ENCODE data around the gene CHDH.

CHDH gene

GRCh38 chr3:53826048-53826447 lies 20.2 kb downstream of the CHDH start:
- no peak for DNase-seq (ENCODE audit: low spot score)
- no peak for FAIRE-seq

GRCh38 chr3:53824795-53825194 lies 21.4 kb downstream of the CHDH start:
- FAIRE-seq = no peak
- no peak for DNase-seq (ENCODE audit: low spot score)

DNA sequence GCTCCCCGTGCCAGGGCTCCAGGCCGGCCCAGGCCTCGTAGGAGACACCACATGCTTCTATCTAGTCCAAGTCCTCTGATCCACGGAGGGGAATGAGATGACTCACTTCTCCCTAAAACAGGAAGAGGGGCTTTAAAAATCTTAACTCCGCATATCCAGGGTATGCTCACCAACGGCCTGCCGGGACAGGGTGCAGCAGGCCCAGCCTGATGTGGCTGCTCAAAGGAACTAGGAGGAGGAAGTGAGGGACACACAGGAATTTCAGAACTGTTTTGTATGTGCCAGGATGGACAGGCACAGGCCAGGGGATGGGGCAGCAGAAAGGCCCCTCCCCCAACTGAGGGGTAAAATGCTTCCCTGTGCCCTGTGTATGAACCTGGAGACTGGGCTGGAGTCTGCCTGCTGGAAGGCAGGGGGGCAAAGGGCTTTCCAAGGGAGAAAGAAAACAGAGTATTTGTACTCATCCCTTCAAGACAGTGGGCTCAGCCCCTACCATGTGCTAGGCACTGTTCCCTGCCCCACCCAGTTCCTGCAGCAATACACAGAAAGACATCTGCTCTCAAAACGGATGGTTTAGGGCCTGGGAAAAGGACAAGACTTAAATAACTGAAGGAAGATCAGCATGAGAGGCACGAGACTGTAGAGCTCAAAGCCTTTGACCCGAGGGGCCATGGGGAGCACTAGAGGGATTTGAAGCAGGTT lies 22.1 kb downstream of the CHDH start:
- DNase-seq (ENCODE audit: low spot score) = no peak
- no peak for FAIRE-seq

GRCh38 chr3:53823026-53823955 lies 22.9 kb downstream of the CHDH start:
- FAIRE-seq (no peak), DNase-seq (ENCODE audit: low spot score) (no peak)

DNA sequence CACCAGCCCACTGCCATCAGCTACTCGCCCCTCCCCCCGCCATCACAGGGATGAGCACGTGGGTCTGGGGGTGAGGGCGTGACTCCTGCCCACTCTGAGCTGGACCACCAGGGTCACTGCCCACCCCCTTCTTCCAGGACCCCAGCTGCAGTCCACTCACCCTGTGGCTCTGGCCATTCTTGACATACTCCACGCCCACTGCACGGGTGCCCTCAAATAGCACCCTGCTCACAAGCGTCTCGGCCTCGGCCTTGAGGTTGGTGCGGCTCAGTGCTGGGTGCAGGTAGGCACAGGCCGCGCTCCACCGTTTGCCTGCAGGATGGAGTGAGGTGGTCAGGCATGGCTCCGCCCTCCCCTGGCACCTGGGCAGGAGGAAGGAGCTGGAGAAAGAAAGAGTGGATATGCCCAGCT lies 23.9 kb downstream of the CHDH start:
- FAIRE-seq (no peak), DNase-seq (ENCODE audit: low spot score) (no peak)

DNA sequence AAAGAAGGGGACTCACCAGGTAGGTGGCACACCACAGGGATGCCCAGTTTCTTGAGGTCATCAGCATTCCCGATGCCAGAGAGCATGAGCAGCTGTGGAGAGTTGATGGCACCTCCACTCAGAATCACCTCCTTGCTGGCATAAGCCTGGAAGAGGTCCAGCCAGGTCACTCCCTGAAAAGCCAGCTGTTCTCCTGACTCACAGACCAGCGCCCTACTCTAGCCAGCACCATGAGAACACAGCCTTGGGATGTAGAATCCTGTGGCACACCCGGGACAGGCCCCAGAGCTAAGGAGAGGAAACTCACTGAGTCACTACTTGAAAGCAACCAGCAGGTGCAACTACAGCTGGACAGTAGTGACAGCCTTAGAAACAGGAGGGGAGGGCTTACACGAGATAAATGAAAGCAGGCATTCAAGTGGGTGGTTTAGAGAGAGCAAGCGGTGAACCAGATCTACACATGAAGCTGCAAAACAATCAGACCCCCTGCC lies 24.5 kb downstream of the CHDH start:
- no peak for FAIRE-seq
- no peak for DNase-seq (ENCODE audit: low spot score)

GRCh38 chr3:53820756-53821580 lies 25.3 kb downstream of the CHDH start:
- FAIRE-seq (no peak), DNase-seq (ENCODE audit: low spot score) (no peak)

GRCh38 chr3:53820084-53820483 lies 26.1 kb downstream of the CHDH start:
- FAIRE-seq (no peak), DNase-seq (ENCODE audit: low spot score) (no peak)

DNA sequence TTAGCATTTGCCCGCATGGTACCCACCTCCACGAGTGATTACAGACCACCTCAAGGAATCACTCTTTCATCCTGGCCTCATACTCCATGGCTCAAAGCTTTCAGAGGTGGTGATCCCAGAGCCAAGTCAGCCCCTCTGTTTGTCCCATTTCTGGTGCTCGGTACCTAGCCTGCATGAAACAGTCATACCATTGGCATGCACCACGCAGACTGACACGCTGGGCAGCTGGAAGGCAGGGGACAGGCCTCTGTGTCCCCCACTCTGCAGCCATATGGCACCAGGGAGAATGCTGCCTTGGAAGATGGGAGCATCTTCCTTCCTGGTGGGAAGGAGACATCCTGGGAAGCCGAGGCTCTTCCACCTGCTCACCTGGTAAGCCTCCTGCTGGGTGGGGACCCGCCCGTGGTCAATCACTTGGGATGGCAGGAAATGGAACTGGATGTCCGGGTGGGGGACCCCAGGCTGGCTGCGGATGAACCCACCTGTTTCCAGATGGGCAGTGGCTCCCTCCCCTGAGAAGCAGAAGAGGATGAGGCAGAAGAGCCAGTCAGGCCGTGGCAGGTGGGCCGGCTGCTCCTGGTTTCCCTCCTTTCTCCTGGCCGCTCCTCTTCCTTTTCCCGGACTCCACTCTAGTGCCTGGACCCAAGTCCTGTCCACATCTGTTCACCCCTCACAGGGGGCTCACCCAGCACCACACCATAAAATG lies 26.9 kb downstream of the CHDH start:
- no peak for FAIRE-seq

GRCh38 chr3:53818221-53819162 lies 27.7 kb downstream of the CHDH start:
- FAIRE-seq (no peak), DNase-seq (ENCODE audit: low spot score) (no peak)

More for the DNA sequence above, 26.9 kb downstream of the CHDH start:
- DNase-seq (ENCODE audit: low spot score) = no peak

DNA sequence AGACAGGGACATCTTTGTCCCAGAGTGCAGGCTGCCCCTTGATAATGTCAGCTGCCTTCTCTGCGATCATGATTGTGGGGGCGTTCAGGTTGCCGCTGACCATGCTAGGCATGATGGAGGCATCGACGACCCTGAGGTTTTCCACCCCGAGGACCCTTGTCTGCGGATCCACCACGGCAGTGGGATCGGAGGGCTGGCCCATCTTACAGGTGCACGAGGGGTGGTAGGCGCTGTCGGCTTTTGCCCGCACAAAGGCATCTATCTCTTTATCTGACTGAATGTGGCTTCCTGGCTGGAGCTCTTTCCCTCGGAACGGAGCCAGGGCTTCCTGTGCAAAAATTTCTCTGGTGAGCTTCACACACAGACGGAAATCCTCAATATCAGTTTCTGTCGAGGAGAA lies 28.4 kb downstream of the CHDH start:
- DNase-seq (ENCODE audit: low spot score) (no peak), FAIRE-seq (no peak)

DNA sequence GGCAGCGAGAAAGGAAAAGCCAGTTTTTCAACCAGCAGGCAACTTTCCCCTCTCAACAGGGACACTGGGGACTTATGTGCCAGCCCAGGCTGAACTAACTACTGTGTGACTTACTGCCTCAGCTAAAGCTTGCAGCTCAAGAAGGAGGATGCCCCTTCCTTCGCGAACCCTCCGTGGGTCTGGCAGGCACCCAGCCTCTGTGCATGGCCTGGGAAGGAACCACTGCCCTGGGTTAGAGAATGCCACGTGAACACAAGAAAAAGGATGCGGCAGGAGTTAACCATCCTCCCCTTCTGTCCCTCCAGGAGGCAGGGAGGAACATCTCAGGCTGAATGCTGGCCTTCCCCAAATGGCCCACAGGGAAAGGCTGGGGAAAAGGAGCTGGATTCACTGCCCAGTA lies 29.0 kb downstream of the CHDH start:
- FAIRE-seq (no peak), DNase-seq (ENCODE audit: low spot score) (no peak)

GRCh38 chr3:53816425-53816824 lies 29.8 kb downstream of the CHDH start:
- no peak for FAIRE-seq
- DNase-seq (ENCODE audit: low spot score) = no peak

DNA sequence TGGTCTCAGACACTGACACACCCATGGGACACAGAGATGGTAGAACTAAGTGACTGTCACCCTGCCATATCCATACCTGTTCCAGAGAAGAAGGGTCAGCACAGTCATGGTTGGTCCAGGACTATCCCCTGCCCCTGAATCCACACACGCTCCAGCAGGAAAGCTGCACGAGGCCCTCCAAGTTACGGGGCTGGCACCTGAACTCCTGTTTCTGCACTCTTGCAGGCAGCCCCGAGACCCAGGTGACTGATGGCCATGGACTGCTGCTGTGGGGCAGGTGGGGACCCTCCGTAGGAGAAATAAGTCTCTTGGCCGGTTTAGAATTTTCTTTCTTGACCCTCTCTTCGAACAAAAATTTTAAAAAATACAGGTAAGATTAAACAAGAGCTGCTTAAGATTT lies 30.6 kb downstream of the CHDH start:
- DNase-seq (ENCODE audit: low spot score) (no peak), FAIRE-seq (no peak)

- FAIRE-seq (no peak), DNase-seq (ENCODE audit: low spot score) (no peak)
Observed at GRCh38 chr3:53815067-53815466, 31.2 kb downstream of the CHDH start.

- DNase-seq (ENCODE audit: low spot score) = no peak
- no peak for FAIRE-seq
Observed at GRCh38 chr3:53813876-53814275, 32.3 kb downstream of the CHDH start.

DNA sequence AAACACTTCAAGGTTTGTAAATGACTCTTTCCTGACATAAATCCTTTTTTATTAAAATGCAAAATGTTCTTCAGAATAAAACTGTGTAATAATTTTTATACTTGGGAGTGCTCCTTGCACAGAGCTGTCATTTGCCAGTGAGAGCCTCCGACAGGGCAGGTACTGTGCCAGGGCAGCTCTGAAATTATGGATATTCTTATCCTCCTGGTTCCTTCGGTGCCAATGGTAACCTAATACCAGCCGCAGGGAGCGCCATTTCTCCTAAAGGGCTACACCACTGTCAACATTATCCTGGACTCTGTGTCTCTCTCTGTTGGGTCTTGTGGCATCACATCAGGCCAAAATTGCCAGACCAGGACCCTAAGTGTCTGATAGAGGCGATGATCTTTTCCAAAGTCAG lies 33.0 kb downstream of the CHDH start:
- no peak for DNase-seq (ENCODE audit: low spot score)
- FAIRE-seq = no peak

- DNase-seq (ENCODE audit: low spot score) (no peak), FAIRE-seq (no peak)
Observed at GRCh38 chr3:53812434-53812833, 33.8 kb downstream of the CHDH start.

DNA sequence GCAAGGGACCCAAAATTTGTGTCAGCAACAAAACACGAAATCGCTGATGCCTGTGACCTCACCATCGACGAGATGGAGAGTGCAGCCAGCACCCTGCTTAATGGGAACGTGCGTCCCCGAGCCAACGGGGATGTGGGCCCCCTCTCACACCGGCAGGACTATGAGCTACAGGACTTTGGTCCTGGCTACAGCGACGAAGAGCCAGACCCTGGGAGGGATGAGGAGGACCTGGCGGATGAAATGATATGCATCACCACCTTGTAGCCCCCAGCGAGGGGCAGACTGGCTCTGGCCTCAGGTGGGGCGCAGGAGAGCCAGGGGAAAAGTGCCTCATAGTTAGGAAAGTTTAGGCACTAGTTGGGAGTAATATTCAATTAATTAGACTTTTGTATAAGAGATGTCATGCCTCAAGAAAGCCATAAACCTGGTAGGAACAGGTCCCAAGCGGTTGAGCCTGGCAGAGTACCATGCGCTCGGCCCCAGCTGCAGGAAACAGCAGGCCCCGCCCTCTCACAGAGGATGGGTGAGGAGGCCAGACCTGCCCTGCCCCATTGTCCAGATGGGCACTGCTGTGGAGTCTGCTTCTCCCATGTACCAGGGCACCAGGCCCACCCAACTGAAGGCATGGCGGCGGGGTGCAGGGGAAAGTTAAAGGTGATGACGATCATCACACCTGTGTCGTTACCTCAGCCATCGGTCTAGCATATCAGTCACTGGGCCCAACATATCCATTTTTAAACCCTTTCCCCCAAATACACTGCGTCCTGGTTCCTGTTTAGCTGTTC lies 34.9 kb downstream of the CHDH start:
- DNase-seq (ENCODE audit: low spot score) (no peak), FAIRE-seq (no peak)
